HG03135 (cell line): ENCODE measurements around the gene VPS45.
"Not testable (repeated sequence)": the region's sequence is repeated elsewhere in the genome, so short reads cannot be mapped to it uniquely, and the experiment has no call there.

ENCODE experiments used
- ATAC-seq: cut with Tn5 transposase; IDR thresholded peaks from one replicate; pipeline ENCODE4 v1.9.1; 2021; ENCODE audit warnings: mild to moderate bottlenecking, moderate library complexity; ENCODE audit not compliant: unreplicated experiment

Gene VPS45, protein sequence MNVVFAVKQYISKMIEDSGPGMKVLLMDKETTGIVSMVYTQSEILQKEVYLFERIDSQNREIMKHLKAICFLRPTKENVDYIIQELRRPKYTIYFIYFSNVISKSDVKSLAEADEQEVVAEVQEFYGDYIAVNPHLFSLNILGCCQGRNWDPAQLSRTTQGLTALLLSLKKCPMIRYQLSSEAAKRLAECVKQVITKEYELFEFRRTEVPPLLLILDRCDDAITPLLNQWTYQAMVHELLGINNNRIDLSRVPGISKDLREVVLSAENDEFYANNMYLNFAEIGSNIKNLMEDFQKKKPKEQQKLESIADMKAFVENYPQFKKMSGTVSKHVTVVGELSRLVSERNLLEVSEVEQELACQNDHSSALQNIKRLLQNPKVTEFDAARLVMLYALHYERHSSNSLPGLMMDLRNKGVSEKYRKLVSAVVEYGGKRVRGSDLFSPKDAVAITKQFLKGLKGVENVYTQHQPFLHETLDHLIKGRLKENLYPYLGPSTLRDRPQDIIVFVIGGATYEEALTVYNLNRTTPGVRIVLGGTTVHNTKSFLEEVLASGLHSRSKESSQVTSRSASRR

DNA sequence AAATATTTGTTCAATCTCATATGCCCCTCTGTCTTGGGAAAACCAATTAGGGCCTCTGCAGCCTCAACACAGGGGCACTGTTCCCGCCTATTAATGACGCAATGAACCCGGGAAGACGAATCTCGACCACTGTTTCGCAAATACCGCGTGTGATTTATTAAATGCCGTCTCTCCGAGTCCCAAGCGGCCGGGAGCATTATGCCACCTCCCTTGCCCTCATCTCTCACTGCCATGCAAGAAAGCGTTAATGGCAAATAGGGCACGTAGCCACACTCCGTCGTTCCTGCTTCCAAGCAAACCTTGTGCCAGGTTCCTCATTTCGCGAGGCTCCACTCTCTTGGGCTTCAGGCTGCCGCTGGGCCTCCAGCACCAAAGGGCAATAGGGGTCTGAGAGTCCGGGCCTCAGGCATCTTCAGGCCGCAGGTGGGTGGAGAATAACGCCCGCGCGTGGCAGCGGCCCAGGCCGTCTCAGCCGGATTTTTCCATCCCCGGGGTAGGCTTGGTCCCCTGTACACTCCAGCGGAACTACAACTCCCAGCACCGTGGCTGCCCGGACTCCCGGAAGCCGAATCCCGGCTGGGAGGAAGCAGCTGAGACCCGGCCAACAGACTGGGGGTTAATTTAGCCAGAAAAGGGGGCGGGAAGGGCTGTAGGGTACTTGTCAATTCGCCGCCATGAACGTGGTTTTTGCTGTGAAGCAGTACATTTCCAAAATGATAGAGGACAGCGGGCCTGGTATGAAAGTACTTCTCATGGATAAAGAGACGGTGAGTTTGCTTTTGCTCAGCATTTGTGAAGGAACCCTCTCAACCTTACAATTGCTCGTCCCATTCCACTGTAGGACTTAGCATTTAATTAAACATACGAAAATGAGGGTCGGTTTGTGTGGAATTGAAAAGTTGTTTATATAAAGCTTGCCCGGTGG is at the start of gene VPS45:
VPS45 (plus strand) TSS at position 593 of the 925 bp plus-strand sequence; CDS start at position 675, 82 bp downstream.
- ATAC-seq, result peak; percentile 87

DNA sequence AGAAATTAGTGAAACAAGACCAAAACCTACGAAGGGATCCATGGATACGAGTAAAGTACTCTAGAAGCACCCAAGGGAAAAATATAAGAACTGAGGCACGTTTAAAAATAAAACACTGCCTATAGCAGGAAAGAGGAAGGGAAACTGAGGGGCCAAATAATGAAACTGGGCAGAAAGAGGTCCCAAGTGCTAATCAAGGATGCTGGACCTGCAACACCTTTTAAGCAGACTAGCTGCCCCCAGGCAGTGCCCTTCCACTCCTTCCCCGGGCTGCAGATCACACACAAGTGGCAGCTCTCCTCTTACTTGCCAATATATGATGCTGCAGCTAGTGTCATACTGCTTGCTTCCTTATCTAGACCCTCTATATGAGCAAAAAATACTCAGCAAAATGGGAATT is 49.4 kb upstream of the VPS45 start:
- ATAC-seq, result no peak

DNA sequence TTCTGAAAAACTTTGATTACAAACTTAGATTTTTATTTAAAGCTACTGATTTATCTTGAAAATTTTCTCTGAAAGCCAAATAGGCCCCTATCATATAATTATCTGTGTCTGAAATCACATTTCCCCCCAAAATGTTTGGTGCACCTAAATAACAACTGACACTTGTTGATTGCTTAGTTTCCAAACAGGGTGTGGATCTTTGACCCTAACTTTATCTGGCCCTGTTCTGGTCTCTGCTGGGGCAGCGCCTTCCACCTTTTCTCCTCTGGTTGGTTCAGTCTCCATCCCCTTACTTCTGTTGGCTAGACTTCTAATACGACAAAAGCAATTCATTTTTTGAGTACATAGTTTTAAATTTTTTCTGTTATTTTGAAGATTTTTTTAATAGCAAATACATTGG is 46.9 kb upstream of the VPS45 start:
- no peak for ATAC-seq

DNA sequence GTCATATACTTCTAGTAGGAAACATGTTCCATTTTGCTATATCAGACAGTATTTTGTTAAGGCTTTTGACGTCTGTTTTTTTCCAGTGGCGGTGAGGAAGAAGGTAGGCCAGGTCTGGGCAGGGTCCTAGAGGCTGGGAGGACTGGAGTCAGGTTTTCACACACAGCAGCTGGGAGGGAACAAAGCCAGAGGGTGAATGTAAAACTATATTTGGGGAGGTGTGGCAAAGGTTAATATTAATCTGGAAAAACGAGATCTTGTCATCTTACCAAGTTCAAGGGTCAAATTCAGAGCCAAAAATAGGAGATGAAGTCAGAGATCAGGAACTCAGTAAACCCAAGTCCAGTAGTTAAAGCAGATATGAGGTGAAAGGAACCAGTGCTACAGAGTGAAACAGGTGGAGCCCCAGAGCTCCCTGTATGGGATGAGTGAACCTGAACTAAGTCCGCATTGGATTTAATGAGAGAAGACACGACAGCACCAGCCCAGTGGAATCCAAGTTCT is 46.3 kb upstream of the VPS45 start:
- ATAC-seq, result no peak

DNA sequence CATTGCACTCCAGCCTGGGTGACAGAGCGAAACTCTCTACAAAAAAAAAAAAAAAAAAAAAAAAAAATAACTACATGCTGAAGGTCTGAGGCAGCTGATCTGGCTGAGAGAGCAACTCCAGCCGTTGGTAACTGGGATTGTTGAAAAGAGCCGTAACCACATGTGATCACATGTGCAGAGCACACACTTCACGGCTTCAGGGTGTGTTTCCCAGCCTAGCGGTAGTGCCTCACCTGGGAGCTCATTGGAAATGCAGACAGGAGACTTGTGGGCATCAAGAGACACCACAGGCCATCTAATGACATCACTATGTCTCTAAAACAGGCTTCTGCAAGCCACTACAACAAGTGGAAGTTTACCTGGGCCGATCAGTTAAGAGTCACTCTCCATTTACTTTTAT is 45.2 kb upstream of the VPS45 start:
- no peak for ATAC-seq

DNA sequence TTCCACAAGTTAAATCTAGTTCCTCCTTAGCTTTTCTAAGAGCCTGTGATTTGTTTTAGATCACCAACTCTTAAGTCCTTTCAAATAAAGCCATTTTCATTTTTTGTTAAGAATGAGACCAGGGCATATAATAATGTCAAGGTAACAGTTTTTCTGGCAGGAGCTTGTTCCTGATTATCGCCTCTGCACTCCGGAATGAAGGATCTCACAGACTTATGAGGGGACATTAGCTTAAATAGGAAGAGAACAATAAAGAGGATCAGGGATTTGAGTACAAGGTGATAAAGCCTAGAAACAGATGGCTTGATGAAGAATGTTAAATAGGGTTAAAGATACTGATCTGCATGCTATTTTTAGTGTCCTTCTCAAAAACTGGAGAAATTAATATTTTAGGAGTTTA is 43.4 kb upstream of the VPS45 start:
- ATAC-seq, result no peak

DNA sequence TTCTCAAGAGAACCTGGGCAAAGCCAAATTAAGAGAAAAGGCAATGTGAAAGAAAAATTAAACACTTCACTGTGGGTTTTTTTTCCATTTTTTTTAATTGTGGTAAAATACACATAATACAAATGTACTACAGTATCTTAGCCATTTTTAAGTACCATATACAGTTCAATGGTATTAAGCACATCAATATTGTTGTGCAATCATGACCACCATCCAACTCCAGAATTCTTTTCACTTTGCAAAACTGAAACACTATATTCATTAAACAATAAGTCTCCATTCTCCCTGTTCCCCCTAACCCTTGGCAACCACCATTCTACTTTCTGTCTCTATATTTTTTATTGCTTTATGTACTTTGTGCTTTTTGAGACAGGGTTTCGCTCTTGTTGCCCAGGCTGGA is 39.3 kb upstream of the VPS45 start:
- ATAC-seq, result no peak

DNA sequence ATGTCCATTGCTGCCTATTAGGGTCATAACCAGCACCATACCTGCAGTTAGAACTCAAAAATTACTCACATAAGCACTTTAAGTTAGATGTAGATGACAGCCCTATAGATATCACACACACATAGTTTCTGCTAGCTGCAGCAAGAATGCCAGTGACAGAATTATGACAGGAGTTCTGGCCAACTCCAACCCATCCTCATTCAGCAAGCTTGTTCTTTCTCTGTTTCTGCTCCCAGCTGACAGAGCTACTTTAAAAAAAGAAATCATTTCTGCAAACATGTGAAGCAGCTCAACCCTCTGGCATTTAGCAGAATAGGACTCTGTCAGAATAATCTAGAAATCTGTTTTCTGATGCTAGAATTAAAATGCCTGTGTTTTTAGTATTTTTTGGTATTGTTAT is 33.2 kb upstream of the VPS45 start:
- no peak for ATAC-seq

DNA sequence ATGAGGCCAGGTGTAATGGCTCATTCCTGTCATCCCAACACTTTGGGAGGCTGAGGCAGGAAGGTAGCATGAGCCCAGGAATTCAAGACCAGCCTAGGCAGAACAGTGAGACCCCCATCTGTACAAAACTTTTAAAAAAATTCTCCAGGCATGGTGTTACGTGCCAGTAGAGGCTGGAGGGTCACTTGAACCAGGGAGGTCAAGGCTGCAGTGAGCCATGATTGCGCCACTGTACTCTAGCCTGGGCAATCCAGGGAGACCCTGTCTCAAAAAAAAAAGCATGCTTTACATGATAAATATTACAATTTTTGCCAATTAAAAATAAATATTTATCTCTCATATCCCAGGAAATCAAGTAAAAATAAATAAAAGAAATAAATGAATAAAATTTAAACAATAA is 17.6 kb upstream of the VPS45 start:
- ATAC-seq, result no peak

DNA sequence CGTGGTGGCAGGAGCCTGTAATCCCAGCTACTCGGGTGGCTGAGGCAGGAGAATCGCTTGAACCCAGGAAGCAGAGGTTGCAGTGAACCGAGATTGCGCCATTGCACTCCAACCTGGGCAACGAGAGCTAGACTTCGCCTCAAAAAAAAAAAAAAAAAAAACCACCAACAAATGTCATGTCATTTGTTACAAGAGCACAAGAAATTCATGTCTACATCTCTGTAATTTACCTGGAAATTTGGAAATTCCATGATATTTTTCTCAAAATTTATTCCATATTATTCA is 16.5 kb upstream of the VPS45 start:
- ATAC-seq, result no peak

DNA sequence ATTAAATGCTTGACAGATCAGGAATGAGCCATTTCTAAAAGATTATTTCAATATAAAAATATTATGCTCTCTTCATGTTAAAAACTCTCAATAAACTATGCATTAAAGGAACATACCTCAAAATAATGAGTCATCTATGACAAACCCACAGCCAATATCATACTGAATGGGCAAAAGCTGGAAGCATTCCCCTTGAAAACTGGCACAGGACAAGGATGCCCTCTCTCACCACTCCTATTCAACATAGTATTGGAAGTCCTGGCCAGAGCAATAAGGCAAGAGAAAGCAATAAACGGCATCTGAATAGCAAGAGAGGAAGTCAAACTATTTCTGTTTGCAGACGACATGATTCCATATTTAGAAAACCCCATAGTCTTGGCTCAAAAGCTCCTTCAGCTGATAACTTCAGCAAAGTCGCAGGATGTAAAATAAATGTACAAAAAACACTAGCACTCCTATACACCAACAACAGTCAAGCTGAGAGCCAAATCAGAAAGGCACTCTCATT is 15.6 kb upstream of the VPS45 start:
- not testable (repeated sequence) for ATAC-seq

DNA sequence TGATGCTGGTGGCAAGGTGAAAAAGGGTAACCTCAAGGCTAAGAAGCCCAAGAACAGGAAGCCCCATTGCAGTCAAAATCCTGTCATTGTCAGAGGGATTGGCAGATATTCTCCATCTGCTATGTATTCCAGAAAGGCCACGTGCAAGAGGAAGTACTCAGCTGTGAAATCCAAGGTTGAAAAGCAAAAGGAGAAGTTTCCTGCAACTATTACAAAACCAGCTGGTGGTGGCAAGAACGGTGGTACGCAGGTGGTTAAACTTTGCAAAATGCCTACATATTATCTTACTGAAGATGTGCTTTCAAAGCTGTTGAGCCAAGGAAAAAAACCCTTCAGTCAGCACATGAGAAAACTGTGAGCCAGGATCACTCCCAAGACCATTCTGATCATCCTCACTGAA is 13.7 kb upstream of the VPS45 start:
- no peak for ATAC-seq

DNA sequence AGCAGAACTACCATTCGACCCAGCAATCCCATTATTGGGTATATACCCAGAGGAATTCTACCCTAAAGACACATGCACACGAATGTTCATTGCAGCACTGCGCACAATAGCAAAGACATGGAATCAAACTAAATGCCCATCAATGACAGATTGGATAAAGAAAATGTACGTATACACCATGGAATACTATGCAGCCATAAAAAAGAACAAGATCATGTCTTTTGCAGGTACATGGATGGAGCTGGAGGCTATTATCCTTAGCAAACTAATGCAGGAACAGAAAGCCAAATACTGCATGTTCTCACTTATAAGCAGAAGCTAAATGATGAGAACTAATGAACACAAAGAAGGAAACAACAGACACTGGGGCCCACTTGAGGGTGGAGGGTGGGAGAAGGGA is 12.1 kb upstream of the VPS45 start:
- ATAC-seq, result not testable (repeated sequence)

DNA sequence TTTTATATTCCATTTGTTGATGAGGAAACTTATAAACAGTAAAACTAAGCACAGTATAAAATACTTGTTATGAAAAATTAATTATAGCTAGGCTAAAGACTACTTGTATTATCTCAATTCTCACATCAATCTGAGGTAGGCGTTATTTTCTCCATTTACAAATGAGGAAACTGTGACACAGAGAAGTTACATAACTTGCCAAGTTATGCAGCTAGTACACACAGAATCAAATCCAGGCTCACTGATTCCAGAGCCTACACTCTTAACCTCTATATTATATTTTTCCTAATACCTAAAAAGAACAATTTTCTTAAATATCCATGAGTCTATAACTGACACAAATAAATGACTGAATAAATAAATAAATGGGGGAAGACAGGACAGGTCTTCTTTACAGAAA is 11.2 kb upstream of the VPS45 start:
- ATAC-seq, result no peak

DNA sequence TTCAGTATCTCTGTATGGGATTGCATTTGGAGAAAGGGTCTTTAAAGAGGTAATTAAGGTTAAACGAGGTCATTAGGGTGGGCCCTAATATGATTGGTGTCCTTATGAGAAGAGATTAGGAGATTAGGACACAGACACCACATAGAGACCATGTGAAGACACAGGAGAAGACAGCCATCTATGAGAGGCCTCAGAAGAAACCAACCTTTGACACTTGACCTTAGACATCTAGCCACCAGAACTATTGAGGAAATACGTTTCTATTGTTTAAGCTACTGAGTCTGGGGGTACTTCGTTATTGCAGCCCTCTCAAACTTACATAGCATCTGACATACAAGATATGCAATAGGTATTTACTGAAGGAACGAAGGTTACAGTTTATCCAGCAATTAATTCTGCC is 7.3 kb upstream of the VPS45 start:
- no peak for ATAC-seq

DNA sequence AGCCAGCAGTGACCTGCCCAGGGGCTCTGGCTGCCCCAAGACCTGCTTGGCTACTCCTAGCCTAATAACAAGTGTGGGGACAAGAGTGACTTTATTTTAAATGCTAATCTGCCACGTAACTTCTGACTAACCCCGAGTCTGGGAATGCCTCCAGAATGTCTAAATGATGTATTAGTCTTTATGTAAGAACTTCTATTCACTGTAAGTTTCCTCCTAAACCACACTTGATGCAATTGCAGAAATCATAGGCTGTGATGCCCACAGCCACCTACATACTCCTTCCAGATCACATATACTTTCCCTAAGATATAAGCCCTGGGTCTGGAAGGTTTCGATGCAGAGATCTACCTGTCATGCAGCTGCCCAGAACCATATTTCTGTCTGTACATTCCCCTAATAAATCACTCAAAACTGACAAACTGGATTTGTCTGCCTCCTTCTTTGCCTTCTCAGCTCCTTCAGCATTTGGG is 5.9 kb upstream of the VPS45 start:
- no peak for ATAC-seq

DNA sequence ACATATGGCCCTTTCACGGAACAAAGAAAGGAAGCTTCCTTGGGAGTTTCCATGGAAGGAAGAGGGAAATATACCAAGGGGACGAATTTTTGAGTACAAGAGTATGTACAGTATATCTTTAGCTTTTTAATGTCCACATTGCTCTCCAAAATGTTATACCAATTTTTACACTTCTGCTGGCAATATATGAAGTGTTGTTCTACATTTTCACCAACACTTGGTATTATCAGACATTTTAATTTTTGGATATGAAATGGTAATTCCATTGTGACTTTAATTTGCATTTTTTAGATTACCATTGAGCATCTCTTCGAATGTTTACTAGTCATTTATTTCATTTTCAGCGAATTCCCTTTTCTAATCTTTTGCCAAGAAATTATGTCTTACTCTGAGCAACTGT is 5.5 kb upstream of the VPS45 start:
- no peak for ATAC-seq

DNA sequence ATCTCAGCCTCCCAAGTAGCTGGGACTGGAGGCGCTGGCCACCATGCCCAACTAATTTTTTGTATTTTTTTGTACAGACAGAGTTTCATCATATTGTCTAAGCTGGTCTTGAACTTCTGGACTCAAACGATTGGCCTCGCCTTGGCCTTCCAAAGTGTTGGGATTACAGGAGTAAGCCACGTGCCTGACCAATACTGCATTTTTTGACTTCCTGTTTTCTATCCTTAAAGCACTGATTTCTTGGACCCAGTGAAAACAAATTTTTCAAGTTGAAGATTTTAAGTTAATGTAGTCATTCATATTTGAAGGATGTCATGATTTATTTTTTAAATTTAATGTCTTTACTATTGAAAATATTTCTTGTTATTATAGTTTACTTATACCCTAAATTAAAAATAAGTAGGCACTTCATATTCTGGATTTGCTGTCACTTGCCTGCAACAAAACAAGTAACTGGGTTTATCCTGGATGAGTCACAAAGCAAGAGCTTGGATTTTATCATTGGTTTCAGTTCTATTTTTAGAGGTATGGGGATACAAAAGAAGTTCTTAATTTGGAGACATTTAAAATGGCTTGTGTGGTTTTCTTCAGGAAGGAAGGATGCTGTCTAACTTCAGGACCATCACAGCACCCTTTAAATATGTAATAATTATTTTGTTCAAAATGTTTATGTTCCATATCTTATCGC is 2.2 kb upstream of the VPS45 start:
- ATAC-seq, result no peak

DNA sequence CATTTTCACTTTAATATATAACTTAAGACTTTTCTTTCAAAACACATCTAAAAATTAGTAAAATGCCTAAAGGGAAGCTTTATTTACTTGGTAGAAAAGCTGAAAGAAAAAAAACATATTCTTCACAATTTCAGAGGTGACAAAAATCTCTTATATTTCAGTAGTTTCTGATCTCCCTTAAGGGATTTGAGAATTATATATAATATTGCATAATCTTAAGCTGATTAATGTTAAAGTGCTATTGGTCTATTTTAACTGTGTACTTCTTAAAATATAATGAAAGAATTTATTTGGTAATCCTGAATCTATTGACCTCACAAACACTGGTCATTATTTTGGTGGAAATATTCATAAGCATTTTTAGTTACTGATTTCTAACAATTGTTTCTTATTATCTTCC is 1.2 kb upstream of the VPS45 start:
- ATAC-seq, result no peak

DNA sequence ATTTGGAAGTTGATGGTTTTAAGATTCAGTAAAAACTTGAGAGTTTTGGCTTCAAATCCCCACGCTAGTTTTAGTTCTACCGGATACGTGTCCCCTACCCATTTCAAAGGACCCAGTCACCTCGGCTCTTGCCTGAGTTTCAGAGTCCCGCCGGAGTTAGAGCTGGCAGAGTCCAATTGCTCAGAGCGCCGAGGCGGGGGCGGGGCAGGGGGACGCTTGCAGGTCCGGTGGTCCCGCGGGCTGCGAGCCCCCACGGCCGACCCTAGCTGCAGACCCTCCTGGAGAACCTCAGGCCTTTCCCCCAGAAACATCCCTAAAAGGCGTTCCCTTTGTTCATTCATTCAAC is 765 bp upstream of the VPS45 start:
- peak; percentile 7 for ATAC-seq

DNA sequence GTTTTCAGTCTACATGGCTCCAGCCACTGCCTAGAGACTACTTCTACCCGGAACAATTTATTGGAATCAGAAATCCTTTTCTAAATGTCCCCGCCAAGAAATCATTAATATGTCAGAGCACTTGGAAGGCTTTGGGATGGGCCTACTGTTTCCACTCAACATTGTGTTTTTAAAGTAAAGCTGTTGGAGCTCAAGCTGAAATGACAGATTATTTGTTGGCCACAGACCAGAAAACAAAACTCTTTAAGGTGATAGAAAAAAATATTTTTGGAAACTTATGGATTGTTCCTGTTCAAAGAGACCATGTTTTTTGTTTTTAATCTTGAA is 496 bp downstream of the VPS45 start:
- ATAC-seq, result no peak
